ENCODE results near the gene NFX1.

The NFX1 gene

DNA sequence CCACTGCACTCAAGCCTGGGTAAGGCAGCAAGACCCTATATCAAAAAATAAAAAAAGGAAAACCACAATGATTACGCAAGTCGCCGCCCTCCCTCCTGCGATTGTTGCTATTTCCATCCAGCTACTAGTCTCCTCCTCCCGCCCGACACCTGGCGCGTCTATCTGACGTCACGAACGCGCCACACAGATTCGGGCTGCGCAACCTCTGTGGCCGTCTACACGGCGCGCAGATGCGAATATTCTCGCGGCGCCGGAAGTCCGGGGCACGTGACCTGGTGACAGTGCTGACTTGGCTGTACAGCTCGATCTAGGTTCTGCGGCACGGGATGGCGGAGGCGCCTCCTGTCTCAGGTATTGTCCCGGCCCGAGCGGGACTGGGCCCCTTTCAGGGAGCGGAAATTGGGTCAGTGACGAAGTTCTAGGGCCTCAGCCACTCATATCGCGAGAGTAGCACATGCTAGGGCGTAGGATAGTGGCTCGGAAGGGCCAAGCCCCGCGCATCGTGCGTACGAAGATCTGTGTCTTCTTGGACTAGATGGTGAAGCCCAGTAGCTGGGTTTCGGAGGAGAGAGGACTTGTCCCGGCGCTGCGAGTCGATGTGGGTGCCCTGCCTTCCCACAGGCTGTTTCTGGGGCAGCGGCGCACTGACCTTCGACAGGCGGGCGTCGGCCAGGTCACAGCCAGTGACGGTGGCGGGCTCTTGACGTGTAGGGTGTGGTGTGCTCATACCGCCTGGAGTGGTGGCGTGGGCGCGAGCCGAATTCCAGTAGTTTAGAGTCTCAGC, at the start of gene NFX1:
NFX1 (plus strand) TSS at position 270 of the 784 bp plus-strand sequence; CDS start at position 327, 57 bp downstream.
- DNase-seq, result peak; percentile 89

GRCh38 chr9:33241298-33241697, 49.0 kb upstream of the NFX1 start:
- DNase-seq, result no peak

- no peak for DNase-seq
Measured at GRCh38 chr9:33242609-33243134, 47.6 kb upstream of the NFX1 start.

GRCh38 chr9:33244137-33244784, 46.1 kb upstream of the NFX1 start:
- DNase-seq, result no peak

- no peak for DNase-seq
Measured at GRCh38 chr9:33245341-33245740, 45.0 kb upstream of the NFX1 start.

DNA sequence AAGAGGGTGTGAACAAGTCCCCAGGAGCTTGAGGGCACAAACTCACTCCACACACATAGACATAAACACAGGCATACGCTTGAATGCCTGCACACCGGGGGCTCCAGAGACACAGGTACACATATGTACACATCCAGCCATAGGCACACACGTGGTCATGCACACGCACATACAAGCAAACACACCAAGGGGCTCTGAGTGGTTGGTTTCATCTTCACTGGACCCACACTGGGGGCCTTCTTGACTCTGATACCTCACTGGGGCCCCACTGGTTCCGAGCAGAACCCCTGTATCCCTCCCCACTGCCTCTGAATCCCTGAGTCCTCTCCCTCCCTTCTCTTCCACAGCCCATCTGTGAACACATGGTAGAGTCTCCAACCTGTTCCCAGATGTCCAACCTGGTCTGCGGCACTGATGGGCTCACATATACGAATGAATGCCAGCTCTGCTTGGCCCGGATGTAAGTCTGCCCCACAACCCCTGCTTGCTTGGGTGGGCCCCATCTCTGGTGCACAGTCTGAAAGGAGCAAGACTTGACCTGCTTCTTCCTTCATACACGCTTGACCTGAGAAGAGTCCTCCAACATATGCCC, 44.0 kb upstream of the NFX1 start:
- no peak for DNase-seq

DNA sequence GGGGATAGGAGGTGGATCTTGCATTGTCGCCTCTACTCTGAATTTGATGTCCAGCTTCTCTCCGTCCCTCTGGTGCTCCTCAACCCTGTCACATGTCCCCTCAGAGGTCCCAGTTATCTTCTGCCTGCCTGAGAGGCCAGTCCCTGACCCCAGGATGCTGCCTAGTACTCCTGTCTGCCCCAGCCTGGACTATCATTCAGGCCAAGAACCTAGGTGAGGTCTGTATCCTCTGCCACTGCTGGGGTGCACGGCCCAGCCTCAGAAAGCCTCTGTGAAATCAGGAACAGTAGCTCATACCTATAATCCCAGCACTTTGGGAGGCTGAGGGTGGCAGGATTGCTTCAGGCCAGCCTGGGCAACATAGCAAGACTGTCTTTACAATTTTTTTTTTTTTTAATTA, 41.7 kb upstream of the NFX1 start:
- DNase-seq, result no peak

DNA sequence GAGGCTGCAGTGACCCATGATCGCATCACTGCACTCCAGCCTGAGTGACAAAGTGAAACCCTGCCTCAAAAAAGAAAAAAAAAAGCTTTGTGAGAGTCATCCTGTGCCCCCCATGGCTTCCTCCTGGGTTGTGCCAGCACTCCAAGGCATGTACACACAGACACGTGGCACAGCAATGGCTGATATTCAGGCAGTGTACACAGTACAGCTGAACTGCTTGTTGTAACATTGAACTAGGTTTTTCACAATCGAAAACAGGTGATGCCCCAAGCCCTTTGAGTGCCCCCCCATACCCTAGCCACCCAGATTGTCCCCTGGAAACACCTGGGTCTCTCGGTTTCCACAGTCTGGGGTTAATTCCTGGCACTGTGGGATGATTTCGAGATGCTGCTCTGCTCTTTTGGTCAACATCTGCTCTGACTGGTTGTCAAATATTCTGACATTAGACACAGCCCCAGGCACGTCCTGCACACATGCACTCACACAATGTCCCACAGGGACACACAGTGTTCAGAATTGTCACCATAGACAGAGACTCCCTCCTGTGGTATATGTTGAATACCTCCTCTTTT, 41.1 kb upstream of the NFX1 start:
- DNase-seq, result no peak

DNA sequence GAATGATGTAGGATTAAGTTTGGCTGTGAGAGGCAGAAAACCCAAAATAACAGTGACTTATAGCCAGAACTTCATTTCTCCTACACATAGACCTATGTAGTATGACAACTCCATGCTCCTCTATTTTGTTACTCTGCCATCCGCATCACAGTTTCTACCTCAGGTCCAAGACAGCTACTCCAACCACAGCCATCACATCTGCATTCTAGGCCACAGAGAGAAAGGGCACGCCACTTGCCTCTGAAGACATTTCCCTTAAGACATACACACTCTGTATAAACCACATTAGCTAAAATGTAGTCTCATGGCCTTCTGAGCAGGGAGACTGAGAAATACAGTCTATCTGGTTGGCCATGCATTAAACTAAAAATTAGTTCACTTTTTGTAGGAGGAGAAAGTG, 40.3 kb upstream of the NFX1 start:
- no peak for DNase-seq

- no peak for DNase-seq
Measured at GRCh38 chr9:33250458-33250995, 39.8 kb upstream of the NFX1 start.

- DNase-seq, result no peak
Measured at GRCh38 chr9:33254211-33254610, 36.1 kb upstream of the NFX1 start.

- no peak for DNase-seq
Measured at GRCh38 chr9:33255014-33255413, 35.3 kb upstream of the NFX1 start.

DNA sequence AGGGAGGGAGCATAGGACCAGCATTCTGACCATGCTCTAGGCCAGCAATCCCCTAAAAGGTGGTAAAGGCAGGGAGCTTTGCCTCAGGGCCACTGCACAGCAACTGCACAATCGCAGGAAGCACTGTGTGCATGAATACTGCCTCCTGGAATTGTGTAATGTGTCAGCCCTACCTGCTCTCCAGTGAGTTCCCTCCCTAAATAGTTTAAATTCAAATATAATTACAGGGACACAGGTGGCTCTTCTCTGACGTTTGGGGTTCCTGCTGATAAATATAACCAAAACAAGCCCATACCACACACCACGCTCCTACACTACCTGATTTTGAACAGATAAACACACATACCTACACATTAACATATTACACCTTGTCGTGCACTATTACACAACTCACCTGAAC, 34.8 kb upstream of the NFX1 start:
- no peak for DNase-seq

DNA sequence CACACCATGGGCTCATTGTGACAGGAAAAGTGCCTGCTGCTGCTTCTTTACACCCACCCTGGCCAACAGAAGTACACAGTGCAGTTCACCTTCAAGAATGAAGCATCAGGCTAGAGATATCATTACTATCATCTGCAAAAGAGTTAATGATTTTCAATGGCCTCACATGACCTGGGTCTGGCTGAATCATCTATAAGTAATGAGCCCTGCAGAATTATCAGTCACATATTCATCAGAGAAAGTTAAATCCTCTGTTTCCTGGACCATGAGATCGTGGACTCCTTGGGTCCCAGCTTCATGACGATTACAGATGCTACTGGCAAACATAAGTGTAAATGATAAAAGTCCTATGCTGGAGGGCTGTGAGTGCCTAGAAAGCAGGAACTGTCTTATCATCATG, 34.1 kb upstream of the NFX1 start:
- DNase-seq, result no peak

DNA sequence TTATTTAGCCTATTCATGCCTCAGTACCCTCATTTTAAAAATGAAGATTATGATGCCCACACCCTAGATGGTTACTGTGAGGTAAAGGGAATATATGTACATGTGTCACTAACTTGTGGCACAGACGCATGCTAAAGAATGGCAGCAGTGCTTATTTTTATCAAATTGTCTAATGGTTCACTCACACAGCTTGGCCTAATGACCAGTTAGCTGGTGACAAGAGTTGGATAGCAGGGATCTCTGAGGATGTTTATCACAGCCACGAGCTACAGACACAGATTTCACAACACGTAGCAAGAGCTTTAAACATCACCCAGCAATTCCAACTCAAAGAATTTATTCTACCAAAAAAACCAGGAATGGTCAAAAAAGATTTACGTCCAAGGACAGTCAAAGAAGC, 33.0 kb upstream of the NFX1 start:
- DNase-seq, result no peak

DNA sequence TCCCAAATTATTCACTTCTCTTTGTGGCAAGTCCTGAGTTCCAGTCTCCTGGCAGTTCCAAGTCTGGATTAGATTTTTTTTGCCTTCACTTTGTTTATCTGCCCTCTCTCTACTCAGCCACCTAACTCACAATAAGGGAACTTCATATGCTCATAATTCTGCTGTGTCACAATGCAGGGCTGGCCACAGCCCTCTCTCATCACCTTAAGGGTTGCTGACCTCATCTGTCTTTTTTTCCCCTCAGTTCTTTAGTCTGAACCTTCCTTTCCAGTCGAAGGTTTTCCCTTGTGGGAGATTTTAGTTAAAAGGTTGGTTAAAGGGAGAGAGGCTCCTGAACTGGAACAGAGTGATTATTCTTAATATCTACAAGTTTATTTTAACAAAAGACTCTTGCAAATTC, 29.9 kb upstream of the NFX1 start:
- DNase-seq, result no peak

- DNase-seq, result no peak
Measured at GRCh38 chr9:33263131-33264002, 26.9 kb upstream of the NFX1 start.

- DNase-seq, result no peak
Measured at GRCh38 chr9:33264003-33264472, 26.3 kb upstream of the NFX1 start.

GRCh38 chr9:33264473-33265177, 25.7 kb upstream of the NFX1 start, which contains the start of the genes BAG1 and CHMP5:
Gene BAG1, minus strand, starts transcription at chr9:33264708.
Gene CHMP5, plus strand, starts transcription at chr9:33265049. Its CDS starts 30 bp downstream, at chr9:33265079.
- peak; percentile 91 for DNase-seq

DNA sequence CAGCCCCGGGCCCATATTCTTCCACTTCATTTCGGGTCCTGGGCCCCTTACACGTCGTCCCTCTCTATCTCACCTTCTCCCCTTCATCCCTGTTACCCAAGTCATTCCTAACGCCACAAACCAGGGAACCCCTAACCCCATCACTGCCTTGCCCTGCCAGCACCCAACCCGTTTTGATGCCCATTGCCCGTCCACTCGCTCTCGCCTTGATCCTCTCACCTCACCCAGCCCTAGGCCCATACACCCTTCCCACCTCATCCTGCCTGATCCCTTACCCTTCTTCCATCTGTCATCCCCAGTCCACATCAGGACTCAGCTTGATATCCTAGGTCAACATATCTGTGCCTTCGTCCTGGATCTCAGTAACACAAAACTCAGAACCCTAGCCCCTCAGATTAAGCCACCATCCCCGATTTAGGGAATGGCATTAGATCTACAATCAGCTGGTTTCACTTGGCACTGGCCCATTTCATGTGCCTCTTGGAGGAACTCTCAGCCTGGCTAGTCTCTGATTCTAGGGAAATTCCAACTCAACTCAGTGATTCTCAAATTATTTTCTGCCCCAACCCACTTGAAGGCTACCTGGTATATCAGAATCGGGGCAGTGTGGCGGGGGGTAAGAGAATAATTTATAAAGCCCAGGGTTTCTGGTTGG, 25.0 kb upstream of the NFX1 start:
- DNase-seq, result no peak

Data from T1000 (cell line).